HuH-7 (cell line): ENCODE data around the gene TRIM41.
"Not testable (repeated sequence)": the region's sequence is repeated elsewhere in the genome, so short reads cannot be mapped to it uniquely, and the experiment has no call there.

Source experiments
- DNase-seq: peaks from one replicate; pipeline ENCODE4 v3.0.0; 2011; ENCODE audit warnings: low spot score

TRIM41 gene

GRCh38 chr5:181255276-181255675, 32.2 kb downstream of the TRIM41 start:
- DNase-seq, result no peak

DNA sequence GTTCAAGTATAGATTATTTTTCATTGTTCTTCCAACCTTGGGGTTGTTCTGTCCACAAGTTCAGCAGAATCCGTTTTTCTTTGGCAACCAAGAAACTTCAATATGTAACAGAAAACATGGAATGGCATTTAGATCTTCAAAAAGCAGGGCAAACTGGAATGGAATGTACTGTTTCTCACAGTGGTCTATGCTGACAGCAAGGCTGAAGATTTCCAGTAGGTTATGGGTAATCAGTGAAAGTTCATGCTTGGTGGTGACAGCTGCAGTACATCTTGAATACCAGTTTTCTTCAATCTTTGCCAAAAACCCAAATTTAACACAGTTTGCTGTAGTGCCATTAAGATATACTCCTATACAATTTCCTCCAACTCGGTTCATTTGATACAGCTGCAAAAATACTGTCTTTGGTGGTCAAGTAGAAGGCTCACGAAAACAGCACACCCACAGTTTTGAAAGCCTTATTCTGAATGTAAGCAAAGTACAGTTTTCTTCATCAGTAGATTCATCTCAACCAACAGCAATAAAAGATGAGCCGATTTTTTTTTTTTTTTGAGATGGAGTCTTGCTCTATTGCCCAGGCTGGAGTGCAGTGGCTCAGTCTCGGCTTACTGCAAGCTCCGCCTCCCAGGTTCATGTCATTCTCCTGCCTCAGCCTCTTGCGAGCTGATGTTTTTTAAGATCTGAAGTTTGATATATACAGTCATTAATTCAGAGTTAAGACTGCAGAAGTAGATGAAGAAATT, 32.9 kb downstream of the TRIM41 start:
- no peak for DNase-seq

DNA sequence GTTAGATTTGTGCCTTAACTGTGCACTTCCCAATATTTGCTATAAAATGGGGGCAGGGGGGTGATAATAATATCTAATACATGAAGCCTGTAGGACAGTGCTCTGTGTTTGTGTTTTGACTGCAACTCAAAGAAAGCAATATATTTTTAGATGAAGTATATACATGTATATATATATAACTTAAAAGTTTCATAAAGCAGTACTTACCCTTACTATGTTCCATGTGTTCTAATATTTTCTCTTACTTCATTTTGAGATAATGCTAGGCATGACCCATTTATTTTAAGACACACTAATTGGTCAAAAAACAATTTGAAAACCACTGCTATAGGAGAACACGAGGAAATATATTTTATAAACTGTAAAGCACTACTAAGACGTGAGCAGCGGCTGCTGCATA, 35.5 kb downstream of the TRIM41 start:
- no peak for DNase-seq

DNA sequence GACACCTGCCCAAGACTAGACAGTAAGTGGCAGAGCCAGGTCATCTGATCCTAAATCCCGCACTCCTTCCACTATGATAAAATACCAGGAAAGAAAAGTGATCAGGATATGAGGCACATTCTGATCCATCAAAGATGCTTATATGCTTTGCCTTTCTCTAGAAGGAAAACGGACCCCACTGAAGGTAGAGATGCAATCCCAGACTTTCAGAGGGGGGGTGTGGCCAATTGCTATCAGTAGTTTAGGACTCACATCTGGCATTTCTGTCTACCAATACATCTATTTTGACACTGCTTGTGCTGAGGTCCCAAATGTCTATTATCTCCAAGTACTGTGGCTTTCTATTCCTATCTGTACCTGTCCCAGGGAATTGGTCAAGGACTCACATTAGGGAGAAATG, 36.2 kb downstream of the TRIM41 start:
- DNase-seq, result no peak

DNA sequence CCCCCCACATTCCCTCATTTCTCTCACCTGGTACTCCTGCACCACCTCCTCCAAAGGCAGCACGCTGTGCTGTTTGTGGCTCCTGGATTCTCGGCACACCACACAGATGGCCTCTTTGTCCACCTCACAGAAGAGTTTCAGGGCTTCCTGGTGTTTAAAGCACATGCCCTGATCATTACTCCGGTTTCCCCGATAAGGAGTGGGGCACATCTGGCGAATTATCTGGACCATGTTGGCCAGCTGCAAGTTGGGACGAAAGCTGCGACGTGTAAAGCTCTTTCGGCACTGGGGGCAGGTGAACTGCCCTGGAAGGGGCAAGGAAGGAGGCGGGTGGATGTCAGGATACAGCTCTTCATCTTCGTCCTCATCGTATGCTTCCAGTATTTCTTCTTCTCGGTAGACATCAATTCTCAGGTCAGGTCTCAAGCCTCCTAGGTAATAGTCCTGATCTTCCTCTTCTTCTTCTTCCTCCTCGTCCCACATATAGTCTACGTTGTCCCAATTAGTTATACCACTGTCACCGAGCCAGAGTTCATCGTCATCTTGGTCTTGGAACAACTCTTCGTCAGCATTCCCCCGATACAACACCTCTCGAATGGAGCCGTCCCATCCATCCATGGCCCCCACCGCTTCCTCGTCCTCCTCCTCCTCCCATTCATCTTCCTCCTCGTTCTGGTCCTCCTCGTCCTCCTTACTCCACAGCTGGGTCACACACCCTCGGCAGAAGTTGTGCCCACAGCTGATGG, 37.1 kb downstream of the TRIM41 start:
- DNase-seq, result no peak

- peak; percentile 88 for DNase-seq
Measured at GRCh38 chr5:181260720-181261319, 37.7 kb downstream of the TRIM41 start, which contains the start of gene TRIM52. TSS of gene TRIM52 (minus strand) at chr5:181261143. CDS start at chr5:181260813, 330 bp downstream.

DNA sequence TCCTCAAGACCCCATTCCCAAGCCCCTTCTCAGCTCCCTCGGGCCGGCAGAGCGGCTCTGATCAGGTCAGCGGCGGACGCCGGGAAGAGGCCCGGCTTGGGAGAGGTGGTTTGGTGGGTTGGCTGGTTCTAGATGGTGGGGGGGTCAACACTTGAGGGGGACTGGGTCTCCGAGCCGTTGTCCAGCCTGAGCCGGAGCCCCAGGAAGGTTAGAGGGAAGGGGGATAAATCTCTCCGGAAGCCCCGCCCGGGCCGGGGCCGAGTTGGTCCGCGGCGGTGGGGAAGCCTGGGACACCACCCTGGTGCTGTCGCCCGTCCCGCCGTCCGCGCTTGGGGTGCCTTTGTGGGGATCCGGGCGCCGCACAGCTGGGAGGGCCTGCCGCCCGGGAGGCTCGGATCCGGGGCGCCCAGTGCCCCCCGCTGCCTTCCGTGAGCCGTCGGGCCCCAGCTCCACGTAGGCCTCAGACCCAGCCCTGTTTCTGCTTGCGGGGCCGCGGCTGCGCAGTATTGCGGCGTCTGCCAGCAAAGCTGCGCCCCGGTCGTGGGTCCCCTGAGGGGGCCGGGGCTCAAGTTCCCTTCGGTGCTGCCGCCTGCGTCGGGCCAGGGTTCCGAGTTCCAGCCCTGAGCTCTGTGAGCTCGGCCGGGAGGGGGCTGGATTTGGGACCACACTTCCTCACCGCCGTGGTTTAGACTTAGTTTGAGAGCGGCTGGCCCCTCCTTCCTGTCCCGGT, 38.4 kb downstream of the TRIM41 start:
- DNase-seq, result peak; percentile 64

- DNase-seq, result no peak
Measured at GRCh38 chr5:181263633-181264032, 40.6 kb downstream of the TRIM41 start.

- DNase-seq, result no peak
Measured at GRCh38 chr5:181265092-181265671, 42.1 kb downstream of the TRIM41 start.

GRCh38 chr5:181267291-181267904, 44.3 kb downstream of the TRIM41 start:
- DNase-seq, result not testable (repeated sequence)

DNA sequence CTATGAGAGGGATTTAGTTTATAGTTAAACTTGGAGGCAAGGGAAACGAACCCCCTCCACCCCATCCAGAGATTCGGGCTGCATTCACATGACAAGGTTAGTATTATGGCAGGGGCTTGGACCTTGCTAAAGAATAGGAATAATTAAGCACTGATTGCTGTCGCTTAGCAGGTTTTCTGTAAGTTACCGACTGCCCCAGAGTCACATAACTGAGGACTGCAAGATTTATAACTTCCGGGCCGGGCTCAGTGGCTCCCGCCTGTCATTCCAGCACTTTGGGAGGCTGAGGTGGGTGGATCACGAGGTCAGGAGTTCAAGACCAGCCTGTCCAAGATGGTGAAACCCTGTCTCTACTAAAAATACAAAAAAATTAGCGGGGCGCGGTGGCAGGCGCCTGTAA, 44.8 kb downstream of the TRIM41 start:
- DNase-seq, result not testable (repeated sequence)

DNA sequence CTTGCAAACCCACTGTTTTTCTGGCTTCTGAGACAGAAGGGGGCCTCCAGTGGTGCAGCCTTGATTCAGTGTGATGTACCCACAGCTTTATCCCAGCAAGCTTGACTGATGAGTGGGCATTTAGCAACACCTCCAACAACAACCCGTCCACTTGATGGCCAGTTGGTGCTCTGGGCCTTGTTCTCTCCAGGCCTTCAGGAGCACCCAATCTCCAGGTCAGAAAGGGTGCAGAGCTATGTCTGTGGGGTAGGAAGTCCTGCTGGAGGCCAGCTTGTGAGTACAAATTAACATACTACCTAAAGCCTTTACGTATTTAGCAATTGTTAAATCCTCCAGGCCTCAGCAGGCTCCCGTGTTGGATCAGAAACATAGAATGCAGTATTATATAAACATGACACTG, 48.0 kb downstream of the TRIM41 start:
- DNase-seq, result no peak

DNA sequence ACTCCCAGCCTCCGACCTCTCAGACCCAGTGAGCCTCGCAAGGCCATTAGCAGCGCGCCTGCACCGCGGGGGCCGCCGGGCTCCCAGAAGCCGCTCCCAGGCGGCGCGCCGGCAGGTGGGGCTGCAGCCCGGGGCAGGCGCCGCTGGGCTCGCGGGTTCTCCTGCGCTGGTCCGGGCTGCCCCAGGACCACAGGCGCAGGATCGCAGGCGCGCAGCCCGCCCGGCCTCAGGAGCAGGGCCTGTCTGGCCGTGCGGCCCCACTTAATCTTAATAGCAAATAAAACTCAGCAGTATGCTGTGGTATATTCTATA, 50.3 kb downstream of the TRIM41 start:
- DNase-seq, result not testable (repeated sequence)

GRCh38 chr5:181280251-181280762, 57.2 kb downstream of the TRIM41 start:
- DNase-seq, result no peak

DNA sequence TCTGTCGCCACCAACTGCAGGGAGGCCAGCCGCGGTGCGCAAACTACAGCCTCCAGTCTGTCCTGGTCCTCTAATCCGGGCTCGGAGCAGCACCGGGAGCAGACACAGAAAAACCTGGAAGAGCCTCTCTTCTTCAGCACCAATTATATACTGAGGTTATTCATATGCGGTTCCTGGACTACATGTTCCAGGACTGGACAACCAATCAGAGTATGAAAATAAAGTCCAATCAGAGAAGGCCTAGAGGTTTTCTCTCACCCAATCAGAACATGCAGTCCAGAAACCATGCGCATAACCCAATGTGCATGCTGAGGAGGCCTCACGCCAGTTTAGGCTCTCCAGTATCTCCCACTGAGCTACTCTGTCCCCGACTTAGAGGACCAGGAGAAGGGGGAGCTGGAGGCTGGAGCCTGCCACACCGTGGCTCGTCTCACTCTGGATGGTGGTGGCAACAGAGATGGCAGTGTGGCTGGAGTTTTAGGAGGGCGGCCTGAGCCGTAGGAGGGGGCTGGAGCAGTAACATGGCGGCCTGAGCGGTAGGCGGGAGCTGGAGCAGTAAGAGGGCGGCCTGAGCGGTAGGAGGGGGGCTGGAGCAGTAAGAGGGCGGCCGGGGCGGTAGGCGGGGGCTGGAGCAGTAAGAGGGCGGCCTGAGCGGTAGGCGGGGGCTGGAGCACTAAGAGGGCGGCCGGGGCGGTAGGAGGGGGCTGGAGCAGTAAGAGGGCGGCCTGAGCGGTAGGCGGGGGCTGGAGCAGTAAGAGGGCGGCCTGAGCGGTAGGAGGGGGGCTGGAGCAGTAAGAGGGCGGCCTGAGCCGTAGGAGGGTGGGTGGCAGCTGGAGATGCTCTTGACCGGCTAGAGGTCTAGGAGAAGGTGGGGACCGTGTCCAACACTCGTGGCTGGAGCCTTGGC, 58.2 kb downstream of the TRIM41 start:
- peak; percentile 89 for DNase-seq

GRCh38 chr5:181281984-181282316, 58.9 kb downstream of the TRIM41 start:
- DNase-seq, result no peak

DNA sequence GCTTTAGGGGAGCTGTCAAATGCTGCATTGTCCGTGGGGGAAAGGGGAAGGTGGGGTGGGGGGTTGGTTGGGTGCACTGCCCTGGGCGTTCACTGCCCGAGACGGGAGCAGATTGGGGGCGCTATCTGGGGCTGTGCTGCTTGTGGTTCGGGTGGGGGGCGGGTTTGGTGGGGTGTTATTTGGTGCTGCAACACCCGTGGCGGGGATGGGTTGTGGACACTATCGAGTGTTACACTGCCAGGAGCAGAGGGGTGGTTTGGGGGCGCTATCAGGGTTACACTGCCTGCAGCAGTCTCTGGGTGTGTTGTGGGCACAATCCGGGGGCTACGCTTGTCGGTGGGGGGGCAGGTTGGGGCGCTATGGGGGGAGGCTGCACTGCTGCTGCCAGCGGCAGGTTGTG, 59.3 kb downstream of the TRIM41 start:
- DNase-seq, result not testable (repeated sequence)

- DNase-seq, result no peak
Measured at GRCh38 chr5:181282874-181283273, 59.8 kb downstream of the TRIM41 start.

DNA sequence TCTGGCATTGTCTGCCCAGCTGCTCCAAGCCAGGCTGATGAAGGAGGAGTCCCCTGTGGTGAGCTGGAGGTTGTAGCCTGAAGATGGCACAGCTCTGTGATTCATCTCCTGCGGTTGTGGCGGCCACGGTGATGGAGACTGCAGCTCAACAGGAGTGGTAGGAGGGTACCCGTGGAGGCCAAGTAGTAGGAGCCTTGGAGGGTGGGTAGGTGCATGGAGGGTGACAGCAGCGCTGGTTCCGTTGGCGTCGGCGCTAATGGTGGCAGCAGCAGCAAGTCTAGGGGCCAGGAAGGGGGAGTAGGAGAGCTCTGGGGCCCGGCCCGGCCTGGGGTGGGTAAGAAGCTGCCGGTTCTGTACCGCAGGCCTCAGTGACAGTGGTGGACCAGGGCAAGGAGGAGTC, 60.3 kb downstream of the TRIM41 start:
- no peak for DNase-seq
